ENCODE data around the gene TRPM3. TPM values are rescaled to one million over a fixed set of nuclear protein-coding genes. Genes with fewer than 3 reads are reported as not detected.

Gene TRPM3
- total RNA-seq, 1 donor from 2014 or later: 0.25 TPM

DNA sequence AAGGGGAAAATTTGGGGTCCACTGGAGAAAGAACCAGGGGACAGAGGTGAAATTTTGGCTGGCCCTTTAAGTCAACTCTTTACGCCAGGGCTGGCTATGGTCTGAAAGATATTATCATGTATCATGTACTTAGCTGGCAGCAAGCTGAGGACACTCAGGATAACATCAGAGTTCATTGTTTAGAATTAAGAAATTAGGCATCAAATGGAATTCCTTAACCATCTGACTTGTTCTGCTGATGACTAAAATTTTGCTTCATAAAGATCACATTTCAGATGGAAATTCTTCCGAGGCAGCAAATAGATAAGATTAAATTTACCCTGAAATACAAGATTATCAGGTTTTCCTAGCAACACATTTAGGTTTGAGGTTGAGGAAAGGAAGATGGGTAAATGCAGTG, 437.6 kb downstream of the TRPM3 start:
- Histone ChIP-seq H3K4me1 (no peaks in the 10 kb centered on the region), H3K36me3 (no peaks in the 10 kb centered on the region), H3K4me3 (no peak overlapping the region), H3K27ac (no peak overlapping the region), H3K27me3 (no peaks in the 10 kb centered on the region), H3K9me3 (no peaks in the 10 kb centered on the region)
- no peak for DNase-seq (ENCODE audit: extremely low spot score in 2 of 2)
- intact Hi-C loops (cut with DNase I): no loop called here
- TF ChIP-seq, protein P1, sequence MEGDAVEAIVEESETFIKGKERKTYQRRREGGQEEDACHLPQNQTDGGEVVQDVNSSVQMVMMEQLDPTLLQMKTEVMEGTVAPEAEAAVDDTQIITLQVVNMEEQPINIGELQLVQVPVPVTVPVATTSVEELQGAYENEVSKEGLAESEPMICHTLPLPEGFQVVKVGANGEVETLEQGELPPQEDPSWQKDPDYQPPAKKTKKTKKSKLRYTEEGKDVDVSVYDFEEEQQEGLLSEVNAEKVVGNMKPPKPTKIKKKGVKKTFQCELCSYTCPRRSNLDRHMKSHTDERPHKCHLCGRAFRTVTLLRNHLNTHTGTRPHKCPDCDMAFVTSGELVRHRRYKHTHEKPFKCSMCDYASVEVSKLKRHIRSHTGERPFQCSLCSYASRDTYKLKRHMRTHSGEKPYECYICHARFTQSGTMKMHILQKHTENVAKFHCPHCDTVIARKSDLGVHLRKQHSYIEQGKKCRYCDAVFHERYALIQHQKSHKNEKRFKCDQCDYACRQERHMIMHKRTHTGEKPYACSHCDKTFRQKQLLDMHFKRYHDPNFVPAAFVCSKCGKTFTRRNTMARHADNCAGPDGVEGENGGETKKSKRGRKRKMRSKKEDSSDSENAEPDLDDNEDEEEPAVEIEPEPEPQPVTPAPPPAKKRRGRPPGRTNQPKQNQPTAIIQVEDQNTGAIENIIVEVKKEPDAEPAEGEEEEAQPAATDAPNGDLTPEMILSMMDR (IDR thresholded peaks at IDR 0.05): no peak
- TF ChIP-seq POLR2AphosphoS5 (IDR thresholded peaks at IDR 0.05; ENCODE audit: insufficient read depth in 1 of 2, low read depth in 1 of 2): no peak
- no peak for TF ChIP-seq POLR2A (IDR thresholded peaks at IDR 0.05)

DNA sequence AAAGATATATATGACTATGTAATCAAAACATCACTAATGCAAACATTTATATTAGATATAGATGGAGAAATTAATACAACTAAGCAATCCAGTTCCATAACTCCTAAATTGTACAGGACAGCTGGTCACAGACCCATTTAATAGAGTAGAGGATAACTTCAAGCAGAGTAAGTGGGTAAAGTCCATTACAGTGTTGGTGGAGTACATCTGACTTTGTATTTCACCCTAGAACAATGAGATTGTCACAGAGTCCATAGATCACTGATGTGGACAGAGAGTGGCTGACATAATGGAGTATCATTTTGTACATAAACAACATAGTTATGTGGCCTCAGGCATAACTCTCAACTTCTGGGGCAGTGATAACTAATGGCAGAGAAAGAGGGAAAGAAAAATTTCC, 439.1 kb downstream of the TRPM3 start:
- intact Hi-C loops (cut with DNase I): no loop called here
- H3K4me3 ChIP-seq: no peak overlapping the region
- H3K9me3 ChIP-seq: no peaks in the 10 kb centered on the region
- no peaks in the 10 kb centered on the region for H3K4me1 ChIP-seq
- TF ChIP-seq POLR2AphosphoS5 (IDR thresholded peaks at IDR 0.05; ENCODE audit: insufficient read depth in 1 of 2, low read depth in 1 of 2) (no peak), POLR2A (IDR thresholded peaks at IDR 0.05) (no peak)
- TF ChIP-seq, protein P1 (IDR thresholded peaks at IDR 0.05): no peak
- H3K27ac ChIP-seq: no peak overlapping the region
- no peaks in the 10 kb centered on the region for H3K27me3 ChIP-seq
- DNase-seq (ENCODE audit: extremely low spot score in 2 of 2): no peak
- no peaks in the 10 kb centered on the region for H3K36me3 ChIP-seq

DNA sequence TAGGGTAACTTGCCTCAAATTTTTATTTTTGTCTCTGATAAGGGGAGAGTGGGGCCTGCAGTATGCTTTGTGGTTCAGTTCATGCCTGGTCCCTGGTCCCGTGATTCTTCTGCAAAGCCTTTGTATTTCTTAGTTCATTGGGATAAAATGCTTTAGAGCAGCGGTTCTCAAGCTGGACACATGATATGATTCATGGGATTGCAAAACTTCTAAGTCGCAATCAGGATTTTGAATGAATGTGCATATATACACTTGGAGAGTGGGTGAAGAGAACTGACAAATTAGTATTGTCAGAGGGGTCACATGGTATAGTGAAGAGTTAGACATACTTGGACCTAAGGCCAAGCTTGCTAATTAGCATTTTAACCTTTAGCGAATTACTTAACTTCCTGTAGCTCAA, 441.6 kb downstream of the TRPM3 start:
- no peaks in the 10 kb centered on the region for H3K4me1 ChIP-seq
- no peak overlapping the region for H3K27ac ChIP-seq
- TF ChIP-seq POLR2AphosphoS5 (IDR thresholded peaks at IDR 0.05; ENCODE audit: insufficient read depth in 1 of 2, low read depth in 1 of 2) (no peak), POLR2A (IDR thresholded peaks at IDR 0.05) (no peak)
- TF ChIP-seq, protein P1 (IDR thresholded peaks at IDR 0.05): no peak
- H3K27me3 ChIP-seq: no peaks in the 10 kb centered on the region
- no peak overlapping the region for H3K4me3 ChIP-seq
- no peaks in the 10 kb centered on the region for H3K9me3 ChIP-seq
- no peaks in the 10 kb centered on the region for H3K36me3 ChIP-seq
- intact Hi-C loops (cut with DNase I): no loop called here
- no peak for DNase-seq (ENCODE audit: extremely low spot score in 2 of 2)

DNA sequence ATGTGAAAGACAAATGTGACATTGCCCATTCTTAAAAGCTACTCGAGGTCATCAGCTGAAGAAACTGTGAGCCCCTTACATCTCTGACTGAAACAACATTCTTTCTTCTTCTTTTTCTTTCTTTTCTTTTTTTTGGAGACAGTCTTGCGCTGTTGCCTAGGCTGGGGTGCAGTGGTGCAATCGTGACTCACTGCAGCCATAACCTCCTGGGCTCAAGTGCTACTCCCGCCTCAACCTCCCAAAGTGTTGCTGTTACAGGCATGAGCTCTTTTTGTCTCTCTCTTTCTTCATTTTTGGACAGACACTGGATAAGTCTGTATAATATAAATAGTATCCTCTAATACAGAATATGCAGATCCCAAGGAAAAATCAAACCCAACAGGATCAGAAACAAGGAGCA, 443.3 kb downstream of the TRPM3 start:
- Histone ChIP-seq H3K4me1 (no peaks in the 10 kb centered on the region), H3K9me3 (no peaks in the 10 kb centered on the region), H3K36me3 (no peaks in the 10 kb centered on the region), H3K4me3 (no peak overlapping the region), H3K27ac (no peak overlapping the region), H3K27me3 (no peaks in the 10 kb centered on the region)
- intact Hi-C loops (cut with DNase I): no loop called here
- TF ChIP-seq POLR2AphosphoS5 (IDR thresholded peaks at IDR 0.05; ENCODE audit: insufficient read depth in 1 of 2, low read depth in 1 of 2): no peak
- TF ChIP-seq POLR2A (IDR thresholded peaks at IDR 0.05): no peak
- TF ChIP-seq, protein P1 (IDR thresholded peaks at IDR 0.05): no peak
- no peak for DNase-seq (ENCODE audit: extremely low spot score in 2 of 2)

DNA sequence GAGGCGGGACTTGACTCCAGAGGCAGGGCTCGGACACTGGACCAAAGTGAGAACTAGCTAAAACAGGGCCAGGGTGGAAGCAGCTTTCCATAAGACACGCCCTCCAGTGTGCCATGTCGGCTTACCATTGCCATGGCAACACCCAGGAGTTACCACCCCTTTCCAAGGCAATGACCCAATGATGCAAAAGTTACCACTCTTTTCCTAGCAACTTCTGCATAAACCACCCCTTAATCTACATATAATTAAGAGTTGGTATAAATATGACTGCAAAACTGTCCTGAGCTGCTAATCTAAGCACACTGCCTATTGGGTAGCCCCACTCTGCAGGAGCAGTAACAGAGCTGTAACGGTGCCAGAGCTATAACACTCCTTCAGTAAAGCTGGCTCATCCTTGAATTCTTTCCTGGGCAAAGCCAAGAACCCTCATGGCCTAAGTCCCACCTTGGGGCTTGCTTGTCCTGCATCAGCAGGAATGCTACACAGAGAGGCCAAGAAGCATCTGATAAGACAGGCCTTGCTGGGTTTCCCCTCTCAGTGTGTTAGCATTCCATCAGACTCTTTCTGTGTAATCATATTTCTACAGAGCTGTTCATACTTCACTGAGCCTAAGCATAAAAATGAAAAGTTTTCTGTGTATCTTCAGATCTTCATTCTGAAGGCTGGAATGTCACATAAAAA, 444.2 kb downstream of the TRPM3 start:
- H3K36me3 ChIP-seq: no peaks in the 10 kb centered on the region
- no peak for DNase-seq (ENCODE audit: extremely low spot score in 2 of 2)
- no peaks in the 10 kb centered on the region for H3K9me3 ChIP-seq
- H3K4me3 ChIP-seq: no peak overlapping the region
- intact Hi-C loops (cut with DNase I): no loop called here
- no peaks in the 10 kb centered on the region for H3K4me1 ChIP-seq
- H3K27ac ChIP-seq: no peak overlapping the region
- TF ChIP-seq POLR2AphosphoS5 (IDR thresholded peaks at IDR 0.05; ENCODE audit: insufficient read depth in 1 of 2, low read depth in 1 of 2) (no peak), POLR2A (IDR thresholded peaks at IDR 0.05) (no peak)
- TF ChIP-seq, protein P1 (IDR thresholded peaks at IDR 0.05): no peak
- no peaks in the 10 kb centered on the region for H3K27me3 ChIP-seq

All from vagina (tissue), 2 donors.